OCI-LY1 (cell line): Measurements from ENCODE around the gene KLHL35.

ENCODE experiments used
- H2AFZ ChIP-seq: fragments of 200-600 bp; sonication (generic), shearing (Covaris generic); 2 replicates; pipeline ENCODE4 v1.6.0; 2014; ENCODE audit warnings: antibody characterized with exemption, mild to moderate bottlenecking, low read length
- H3F3A ChIP-seq: fragments of 200-600 bp; sonication (generic), shearing (Covaris generic); 2 replicates; pipeline ENCODE4 v1.6.0; 2014; ENCODE audit warnings: mild to moderate bottlenecking, antibody characterized with exemption, low read length, moderate library complexity; ENCODE audit not compliant: insufficient read depth
- H3K27ac ChIP-seq: fragments of 200-600 bp; sonication (generic); 2 replicates; pipeline ENCODE4 v1.5.1; 2014; ENCODE audit warnings: low read length, mixed run types, mild to moderate bottlenecking, low read depth; ENCODE audit not compliant: poor library complexity, severe bottlenecking
- H3K27me3 ChIP-seq: fragments of 200-600 bp; sonication (generic); 2 replicates; pipeline ENCODE4 v1.6.0; 2014; ENCODE audit warnings: antibody characterized with exemption, mild to moderate bottlenecking, low read length, moderate library complexity; ENCODE audit not compliant: insufficient read depth
- H3K36me3 ChIP-seq: fragments of 200-600 bp; sonication (generic); 2 replicates; pipeline ENCODE4 v1.6.1; 2014; ENCODE audit warnings: mild to moderate bottlenecking, antibody characterized with exemption, low read length, moderate library complexity, mixed read lengths; ENCODE audit not compliant: insufficient read depth
- H3K4me1 ChIP-seq: fragments of 200-600 bp; sonication (generic); 2 replicates; pipeline ENCODE4 v1.5.1; 2014; ENCODE audit warnings: mild to moderate bottlenecking, low read length, moderate library complexity; ENCODE audit not compliant: insufficient read depth, severe bottlenecking
- H3K4me2 ChIP-seq: fragments of 200-600 bp; sonication (generic), shearing (Covaris generic); 2 replicates; pipeline ENCODE4 v1.6.1; 2014; ENCODE audit warnings: low read length
- H3K4me3 ChIP-seq: fragments of 200-600 bp; sonication (generic); 2 replicates; pipeline ENCODE4 v1.5.1; 2014; ENCODE audit warnings: low read length, low read depth, mild to moderate bottlenecking, mixed read lengths; ENCODE audit not compliant: poor library complexity, severe bottlenecking
- H3K79me2 ChIP-seq: fragments of 200-600 bp; shearing (Covaris generic); 2 replicates; pipeline ENCODE4 v1.6.1; 2016; ENCODE audit warnings: mixed run types, low read length, mixed read lengths; ENCODE audit not compliant: insufficient read depth
- H3K9ac ChIP-seq: fragments of 200-600 bp; sonication (generic), shearing (Covaris generic); 2 replicates; pipeline ENCODE4 v1.6.1; 2014; ENCODE audit warnings: mild to moderate bottlenecking, low read length, mixed read lengths
- H3K9me2 ChIP-seq: fragments of 200-600 bp; sonication (generic), shearing (Covaris generic); 2 replicates; pipeline ENCODE4 v1.6.1; 2014; ENCODE audit warnings: low read depth, mild to moderate bottlenecking, low read length, mixed read lengths
- H3K9me3 ChIP-seq: fragments of 200-600 bp; shearing (Covaris generic); 2 replicates; pipeline ENCODE4 v1.6.1; 2014; ENCODE audit warnings: low read length, mixed read lengths
- H4K20me1 ChIP-seq: fragments of 200-600 bp; sonication (generic), shearing (Covaris generic); 2 replicates; pipeline ENCODE4 v1.6.0; 2016; ENCODE audit warnings: mild to moderate bottlenecking, low read length; ENCODE audit not compliant: insufficient read depth
- EZH2 ChIP-seq: fragments of 200-600 bp; sonication (generic), shearing (Covaris generic); IDR thresholded peaks from 2 replicates; pipeline ENCODE4 v1.8.0; 2017; ENCODE audit warnings: borderline replicate concordance, mixed run types, mild to moderate bottlenecking, antibody characterized with exemption, low read length, moderate library complexity, mixed read lengths
- TF ChIP-seq, protein P1 (sequence below): fragments of 200-600 bp; sonication (generic), shearing (Covaris generic); IDR thresholded peaks from 2 replicates; pipeline ENCODE4 v1.5.1; 2017; ENCODE audit warnings: mild to moderate bottlenecking, antibody characterized with exemption, low read length, moderate library complexity, mixed read lengths

KLHL35 gene

DNA sequence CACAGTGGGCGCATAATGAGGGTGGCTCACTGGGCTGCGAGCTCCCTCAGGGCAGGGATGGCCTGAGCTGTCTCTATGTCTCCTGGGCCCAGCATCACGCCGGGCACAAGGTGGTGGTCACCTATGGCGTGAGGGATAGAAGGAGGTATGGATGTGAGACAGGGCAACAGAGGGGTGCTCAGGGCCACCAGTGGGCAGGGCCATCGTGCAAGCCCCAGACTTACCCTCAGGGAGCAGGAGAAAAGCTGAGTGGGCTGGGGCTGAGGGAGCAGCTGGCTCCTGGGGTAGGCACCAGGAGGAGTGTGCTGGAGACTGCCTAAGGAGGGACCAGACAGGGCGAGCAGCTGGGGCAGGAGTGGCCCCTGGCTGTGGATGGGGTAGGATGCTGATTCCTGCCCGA lies 34.3 kb upstream of the KLHL35 start:
- H3K4me2 ChIP-seq, result no peak overlapping the region
- H3K4me1 ChIP-seq, result no peaks in the 10 kb centered on the region
- H4K20me1 ChIP-seq, result no peaks in the 10 kb centered on the region
- TF ChIP-seq EZH2, result no peak
- TF ChIP-seq, protein P1, sequence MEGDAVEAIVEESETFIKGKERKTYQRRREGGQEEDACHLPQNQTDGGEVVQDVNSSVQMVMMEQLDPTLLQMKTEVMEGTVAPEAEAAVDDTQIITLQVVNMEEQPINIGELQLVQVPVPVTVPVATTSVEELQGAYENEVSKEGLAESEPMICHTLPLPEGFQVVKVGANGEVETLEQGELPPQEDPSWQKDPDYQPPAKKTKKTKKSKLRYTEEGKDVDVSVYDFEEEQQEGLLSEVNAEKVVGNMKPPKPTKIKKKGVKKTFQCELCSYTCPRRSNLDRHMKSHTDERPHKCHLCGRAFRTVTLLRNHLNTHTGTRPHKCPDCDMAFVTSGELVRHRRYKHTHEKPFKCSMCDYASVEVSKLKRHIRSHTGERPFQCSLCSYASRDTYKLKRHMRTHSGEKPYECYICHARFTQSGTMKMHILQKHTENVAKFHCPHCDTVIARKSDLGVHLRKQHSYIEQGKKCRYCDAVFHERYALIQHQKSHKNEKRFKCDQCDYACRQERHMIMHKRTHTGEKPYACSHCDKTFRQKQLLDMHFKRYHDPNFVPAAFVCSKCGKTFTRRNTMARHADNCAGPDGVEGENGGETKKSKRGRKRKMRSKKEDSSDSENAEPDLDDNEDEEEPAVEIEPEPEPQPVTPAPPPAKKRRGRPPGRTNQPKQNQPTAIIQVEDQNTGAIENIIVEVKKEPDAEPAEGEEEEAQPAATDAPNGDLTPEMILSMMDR, result no peak
- no peaks in the 10 kb centered on the region for H3K9me3 ChIP-seq
- no peak overlapping the region for H2AFZ ChIP-seq
- H3K36me3 ChIP-seq, result no peaks in the 10 kb centered on the region
- no peak overlapping the region for H3K9ac ChIP-seq
- H3K9me2 ChIP-seq, result no peaks in the 10 kb centered on the region
- no peak overlapping the region for H3K4me3 ChIP-seq
- no peaks in the 10 kb centered on the region for H3K79me2 ChIP-seq
- H3K27me3 ChIP-seq, result 0 out of 2 replicates have a peak, but pooled peaks cover 4% of the 10 kb centered on the region
- H3F3A ChIP-seq, result no peaks in the 10 kb centered on the region
- no peak overlapping the region for H3K27ac ChIP-seq

DNA sequence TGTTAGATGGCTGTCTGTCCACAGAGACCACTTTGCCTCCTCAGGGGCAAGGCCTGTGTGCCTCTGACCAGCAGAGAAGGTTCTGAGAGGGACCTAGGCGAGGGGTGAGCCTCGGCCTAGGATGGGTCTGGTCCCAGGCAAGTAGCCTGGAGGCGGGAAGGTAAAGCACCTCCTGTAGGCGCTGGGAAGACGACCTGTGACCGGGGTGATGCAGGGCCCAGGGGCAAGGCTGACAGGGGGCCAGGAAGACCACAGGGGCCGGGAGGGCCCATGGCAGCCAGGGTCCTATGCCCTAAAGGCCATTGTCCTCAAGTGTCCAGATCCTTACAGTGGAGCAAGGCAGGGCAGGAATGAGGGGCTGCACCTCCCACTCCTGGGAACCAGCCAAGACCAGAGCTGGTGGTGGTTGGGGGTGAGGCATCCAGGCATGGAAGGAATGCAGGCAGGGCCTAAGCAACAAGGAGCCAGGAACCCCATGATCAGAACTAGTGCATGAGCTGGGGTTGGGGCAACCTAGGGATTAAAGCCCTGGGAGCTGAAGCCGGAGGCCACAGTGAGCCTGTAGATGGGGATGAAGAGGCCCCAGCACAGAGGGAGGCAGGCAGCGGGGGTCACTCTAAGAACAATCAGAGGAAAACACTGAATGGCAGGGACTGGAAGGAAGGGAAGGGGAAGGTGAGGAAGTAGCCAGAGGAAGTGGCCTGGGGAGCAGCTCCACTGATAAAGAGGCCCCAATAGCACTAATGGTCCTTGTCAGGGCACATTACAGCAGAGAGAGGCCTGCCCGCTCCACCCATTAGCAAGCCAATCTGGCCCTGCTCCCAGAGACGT lies 32.9 kb upstream of the KLHL35 start:
- no peaks in the 10 kb centered on the region for H4K20me1 ChIP-seq
- no peak for TF ChIP-seq EZH2
- TF ChIP-seq, protein P1, result no peak
- H3K27me3 ChIP-seq, result 0 out of 2 replicates have a peak, but pooled peaks cover 4% of the 10 kb centered on the region
- no peak overlapping the region for H3K4me3 ChIP-seq
- no peaks in the 10 kb centered on the region for H3K9me3 ChIP-seq
- no peaks in the 10 kb centered on the region for H3K4me1 ChIP-seq
- no peak overlapping the region for H3K27ac ChIP-seq
- no peak overlapping the region for H2AFZ ChIP-seq
- no peaks in the 10 kb centered on the region for H3K9me2 ChIP-seq
- no peaks in the 10 kb centered on the region for H3K36me3 ChIP-seq
- no peak overlapping the region for H3K4me2 ChIP-seq
- no peaks in the 10 kb centered on the region for H3K79me2 ChIP-seq
- H3K9ac ChIP-seq, result no peak overlapping the region
- no peaks in the 10 kb centered on the region for H3F3A ChIP-seq

DNA sequence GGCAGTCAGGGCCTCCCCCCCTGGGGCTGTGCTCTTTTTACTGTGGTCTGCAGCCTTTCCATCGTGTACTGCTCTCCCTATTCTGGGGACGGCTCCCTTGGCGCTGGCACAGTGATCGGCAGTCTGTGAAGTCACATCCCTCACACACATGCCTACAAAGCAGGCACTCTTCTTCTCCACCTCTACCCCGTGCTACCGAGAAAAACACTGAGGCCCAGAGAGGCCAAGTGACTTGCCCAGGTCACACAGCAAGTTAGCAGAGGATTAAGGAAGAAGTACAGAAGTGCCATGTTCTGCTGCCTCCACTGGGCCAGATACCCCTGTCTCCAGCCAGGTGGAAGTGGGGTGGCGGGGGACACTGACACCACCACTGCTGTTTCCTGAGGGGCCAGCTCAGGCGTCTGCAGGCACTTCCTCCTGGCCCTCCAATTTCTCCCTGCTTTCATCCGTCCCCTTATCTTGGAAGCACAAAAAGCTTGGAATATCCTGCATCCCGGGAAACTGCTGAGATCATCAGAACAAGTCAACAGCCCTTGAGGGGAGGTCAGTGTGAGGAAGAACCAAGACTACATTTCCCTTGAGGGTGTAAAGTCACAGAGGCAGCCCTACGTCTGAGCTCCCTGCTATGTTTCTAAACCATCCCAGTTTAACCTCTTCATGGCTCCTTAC lies 30.2 kb upstream of the KLHL35 start:
- no peaks in the 10 kb centered on the region for H4K20me1 ChIP-seq
- no peak overlapping the region for H3K9ac ChIP-seq
- H3F3A ChIP-seq, result no peaks in the 10 kb centered on the region
- no peak for TF ChIP-seq EZH2
- TF ChIP-seq, protein P1, result no peak
- H3K4me1 ChIP-seq, result no peaks in the 10 kb centered on the region
- H3K4me3 ChIP-seq, result no peak overlapping the region
- no peaks in the 10 kb centered on the region for H3K36me3 ChIP-seq
- no peaks in the 10 kb centered on the region for H3K9me2 ChIP-seq
- H2AFZ ChIP-seq, result no peak overlapping the region
- no peaks in the 10 kb centered on the region for H3K79me2 ChIP-seq
- H3K9me3 ChIP-seq, result no peaks in the 10 kb centered on the region
- no peak overlapping the region for H3K27ac ChIP-seq
- no peak overlapping the region for H3K4me2 ChIP-seq
- 0 out of 2 replicates have a peak, but pooled peaks cover 4% of the 10 kb centered on the region for H3K27me3 ChIP-seq
